ENCODE results near the gene TRIML2.

GRCh38 chr4:188113156-188113555 is 3.8 kb upstream of the TRIML2 start:
- TF ChIP-seq CTCF (IDR thresholded peaks at IDR 0.05): no peak
- TF ChIP-seq POLR2A (IDR thresholded peaks at IDR 0.05): no peak
- no peak for TF ChIP-seq POLR2AphosphoS5 (IDR thresholded peaks at IDR 0.05)

All from suprapubic skin (tissue), 4 donors.